Fibroblast of the aortic adventitia (primary cell): Measurements from ENCODE around the gene PARP9. TPM values are rescaled to one million over a fixed set of nuclear protein-coding genes. Genes with fewer than 3 reads are reported as not detected.

Experiments used
- DNase-seq: peaks from one replicate; pipeline ENCODE4 v3.0.0-alpha.2; 2010; ENCODE audit warnings: low read depth
- H3K4me3 ChIP-seq: 2 replicates; pipeline ENCODE4 v1.5.1; 2011; ENCODE audit warnings: low read depth, mild to moderate bottlenecking, control low read depth, low read length, moderate library complexity
- CTCF ChIP-seq: IDR thresholded peaks from 2 replicates; pipeline ENCODE4 v1.5.1; 2011; ENCODE audit warnings: mild to moderate bottlenecking, low read length, control low read depth, inconsistent platforms; ENCODE audit not compliant: insufficient read depth
- total RNA-seq: library from RNA; depleted of rRNA; stranded (reverse); fragments of >200 nt; gene quantifications from 2 replicates; pipeline ENCODE4 v1.2.3, GENCODE V29; 2012; ENCODE audit warnings: low replicate concordance

PARP9 gene
- total RNA-seq, 1 donor: 32.6 TPM

GRCh38 chr3:122548076-122548475 lies 16.0 kb downstream of the PARP9 start:
- TF ChIP-seq CTCF: no peak
- no peak overlapping the region for H3K4me3 ChIP-seq
- DNase-seq: no peak

- DNase-seq: no peak
- no peak overlapping the region for H3K4me3 ChIP-seq
- TF ChIP-seq CTCF: no peak
Measured at GRCh38 chr3:122546151-122546550, 17.9 kb downstream of the PARP9 start.

GRCh38 chr3:122538956-122539490 lies 25.1 kb downstream of the PARP9 start:
- TF ChIP-seq CTCF: no peak
- no peak overlapping the region for H3K4me3 ChIP-seq
- DNase-seq: no peak

- no peak overlapping the region for H3K4me3 ChIP-seq
- TF ChIP-seq CTCF: no peak
- no peak for DNase-seq
Measured at GRCh38 chr3:122536632-122537001, 27.5 kb downstream of the PARP9 start.

- DNase-seq: no peak
- TF ChIP-seq CTCF: no peak
- no peak overlapping the region for H3K4me3 ChIP-seq
Measured at GRCh38 chr3:122535964-122536631, 28.0 kb downstream of the PARP9 start.

- no peak for TF ChIP-seq CTCF
- no peak overlapping the region for H3K4me3 ChIP-seq
Measured at GRCh38 chr3:122533931-122534334, 30.2 kb downstream of the PARP9 start.

GRCh38 chr3:122533480-122533879 lies 30.6 kb downstream of the PARP9 start:
- no peak for DNase-seq
- no peak overlapping the region for H3K4me3 ChIP-seq
- TF ChIP-seq CTCF: no peak

More at GRCh38 chr3:122533931-122534334, 30.2 kb downstream of the PARP9 start:
- peak; percentile 62 for DNase-seq
